Choroid plexus epithelial cell (primary cell): Measurements from ENCODE around the gene TKFC.

Experiments
- DNase-seq: peaks from one replicate; pipeline ENCODE4 v3.0.0-alpha.2; 2010; ENCODE audit warnings: low read depth
- H3K4me3 ChIP-seq: 2 replicates; pipeline ENCODE4 v1.5.1; 2011; ENCODE audit warnings: low read depth, mild to moderate bottlenecking, control low read depth, low read length, moderate library complexity
- CTCF ChIP-seq: conservative IDR thresholded peaks from 2 replicates; pipeline ENCODE4 v1.5.1; 2011; ENCODE audit warnings: low read depth, mild to moderate bottlenecking, control low read depth, inconsistent platforms, low read length, moderate library complexity

The TKFC gene

GRCh38 chr11:61358566-61358965 lies 25.5 kb downstream of the TKFC start:
- no peak for DNase-seq
- H3K4me3 ChIP-seq = no peak overlapping the region
- no peak for TF ChIP-seq CTCF

GRCh38 chr11:61359516-61359915 lies 26.5 kb downstream of the TKFC start:
- no peak overlapping the region for H3K4me3 ChIP-seq
- no peak for DNase-seq
- TF ChIP-seq CTCF = no peak

GRCh38 chr11:61361237-61361740 lies 28.3 kb downstream of the TKFC start:
- peak overlapping the region; percentile 72 for H3K4me3 ChIP-seq
- no peak for DNase-seq
- no peak for TF ChIP-seq CTCF

- peak; percentile 95 for DNase-seq
- TF ChIP-seq CTCF = no peak
- H3K4me3 ChIP-seq = peak within 1 kb of the TSS; percentile 72
These were observed 28.9 kb downstream of the TKFC start, which contains the start of the genes CYB561A3 and TMEM138 for GRCh38 chr11:61361741-61362541. Gene CYB561A3, minus strand, starts transcription at chr11:61361882. Its CDS starts 5,169 bp downstream, at chr11:61356713. Gene TMEM138, plus strand, starts transcription at chr11:61362374. Its CDS starts 2,017 bp downstream, at chr11:61364391.

- peak; percentile 77 for DNase-seq
- H3K4me3 ChIP-seq = peak overlapping the region; percentile 72
- no peak for TF ChIP-seq CTCF
These were observed 29.5 kb downstream of the TKFC start for GRCh38 chr11:61362542-61362875.

GRCh38 chr11:61364012-61364675 lies 31.1 kb downstream of the TKFC start:
- H3K4me3 ChIP-seq = no peak overlapping the region
- no peak for TF ChIP-seq CTCF
- DNase-seq = no peak

GRCh38 chr11:61367406-61367805 lies 34.4 kb downstream of the TKFC start:
- TF ChIP-seq CTCF = no peak
- H3K4me3 ChIP-seq = no peak overlapping the region
- no peak for DNase-seq
